PFSK-1 (cell line): ENCODE results near the gene KLHL22.

Experiments
- POLR2AphosphoS5 ChIP-seq: IDR thresholded peaks from 2 replicates; pipeline ENCODE4 v1.6.1; 2012; ENCODE audit warnings: low read depth, mild to moderate bottlenecking, control low read depth, low read length, moderate library complexity
- REST ChIP-seq, 2 experiments: IDR thresholded peaks; 2 replicates each; pipeline versions ENCODE4 v1.6.1 to v1.8.0; 2011 to 2012; ENCODE audit warnings: low read depth in 2 of 2, low read length in 2 of 2, control low read depth in 1 of 2, inconsistent platforms in 1 of 2, mild to moderate bottlenecking in 1 of 2, moderate library complexity in 1 of 2; ENCODE audit not compliant: insufficient read depth in 1 of 2

GRCh38 chr22:20450551-20450906 is 45.1 kb downstream of the KLHL22 start:
- no peak for TF ChIP-seq POLR2AphosphoS5
- no peak for TF ChIP-seq REST (IDR thresholded peaks at IDR 0.05; ENCODE audit: insufficient read depth in 1 of 2, low read depth in 2 of 2, low read length in 2 of 2)
